ENCODE results near the gene CEP112. TPM values are rescaled to one million over a fixed set of nuclear protein-coding genes. Genes with fewer than 3 reads are reported as not detected.

The CEP112 gene
- total and polyA plus RNA-seq, 9 of the 15 experiments (the other 6 are each of a cell fraction or from before 2014, with no cell fraction given) = 0.84 TPM; not detected in 8

DNA sequence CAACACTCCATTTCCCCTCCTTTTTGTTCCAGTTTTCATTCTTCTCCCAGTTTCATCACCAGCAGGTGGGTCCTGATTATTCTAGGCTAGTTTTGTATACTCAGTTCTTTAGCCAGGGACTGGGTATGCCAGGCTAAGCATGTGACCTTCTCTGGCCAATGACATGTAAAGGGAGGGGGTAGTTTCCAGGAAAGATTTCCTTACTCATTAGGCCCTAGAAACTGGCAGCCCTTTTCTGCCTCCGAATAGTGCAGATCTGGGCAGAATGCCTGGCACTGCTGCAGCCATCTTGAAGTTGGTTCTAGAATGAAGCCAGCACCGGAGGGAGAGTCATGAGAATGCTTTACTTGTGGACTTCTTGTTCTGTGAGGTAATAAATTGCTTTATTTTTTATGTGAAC, 503.6 kb downstream of the CEP112 start:
- WGBS (ENCODE audit: insufficient coverage, low coverage, missing lambda C conversion rate) = 0% methylated on average over 2 of the region's 2 CpGs
- no peak overlapping the region for H3K27ac ChIP-seq (ENCODE audit: extremely low read depth, low read depth, low read length)
- no peaks in the 10 kb centered on the region for H3K4me1 ChIP-seq (replicated peaks in 1 of 2; ENCODE audit: control insufficient read depth in 2 of 2, insufficient read depth in 2 of 2, low read length in 2 of 2)
- no peak overlapping the region for H2AFZ ChIP-seq (ENCODE audit: low read depth, low read length)
- TF ChIP-seq GABPB1 (CRISPR knock-in tag; IDR thresholded peaks at IDR 0.05) = no peak
- no peak for TF ChIP-seq ZNF212 (CRISPR knock-in tag; IDR thresholded peaks at IDR 0.05)
- TF ChIP-seq ATF1 (CRISPR knock-in tag; IDR thresholded peaks at IDR 0.05) = no peak
- no peak for TF ChIP-seq ATF1 (tag; IDR thresholded peaks at IDR 0.05)
- no peak for TF ChIP-seq ILF3 (IDR thresholded peaks at IDR 0.05; ENCODE audit: borderline replicate concordance)
- H3K9me1 ChIP-seq (ENCODE audit: control insufficient read depth, insufficient read depth, low read length) = no peaks in the 10 kb centered on the region
- no peak overlapping the region for H3K4me2 ChIP-seq (ENCODE audit: insufficient read depth, low read length)
- no peak for DNase-seq (ENCODE audit: extremely low read depth in 1 of 4, low spot score in 3 of 4)
- no peaks in the 10 kb centered on the region for H4K20me1 ChIP-seq (replicated peaks; ENCODE audit: control insufficient read depth, insufficient read depth, low read length)
- H3K9me3 ChIP-seq (replicated peaks; ENCODE audit: control insufficient read depth, insufficient read depth, low read depth, low read length) = no peaks in the 10 kb centered on the region
- no peak overlapping the region for H3K4me3 ChIP-seq
- no peak overlapping the region for H3K9ac ChIP-seq (ENCODE audit: insufficient read depth in 1 of 2, low read depth in 2 of 2, low read length in 2 of 2)
- in situ Hi-C loops (cut with MboI) (no loop called here), intact Hi-C loops (cut with micrococcal nuclease) (no loop called here)
- peaks cover 0 to 5% of the 10 kb centered on the region in 2 experiments; a peak in 1 of 5 replicates for H3K27me3 ChIP-seq (ENCODE audit: control insufficient read depth in 2 of 2, insufficient read depth in 2 of 2, low read length in 2 of 2)
- no peak for FAIRE-seq
- ChIA-PET POLR2A (no interaction called here), CTCF (ENCODE audit: low intra/inter-chr PET ratio) (no interaction called here)
- H3K79me2 ChIP-seq (ENCODE audit: control insufficient read depth, insufficient read depth, low read length) = no peaks in the 10 kb centered on the region
- no peaks in the 10 kb centered on the region for H3K36me3 ChIP-seq (ENCODE audit: control insufficient read depth, insufficient read depth, low read length)
- no peak for ATAC-seq
- no TSS peak for BruUV-seq (replicated peaks)

GRCh38 chr17:65685110-65685509, 506.8 kb downstream of the CEP112 start:
- Histone ChIP-seq H3K27ac (ENCODE audit: extremely low read depth, low read depth, low read length) (no peak overlapping the region), H3K4me1 (replicated peaks in 1 of 2; ENCODE audit: control insufficient read depth in 2 of 2, insufficient read depth in 2 of 2, low read length in 2 of 2) (no peaks in the 10 kb centered on the region), H3K36me3 (ENCODE audit: control insufficient read depth, insufficient read depth, low read length) (no peaks in the 10 kb centered on the region), H3K27me3 (ENCODE audit: control insufficient read depth in 2 of 2, insufficient read depth in 2 of 2, low read length in 2 of 2) (no peaks in the 10 kb centered on the region; a peak in 1 of 5 replicates), H3K4me2 (ENCODE audit: insufficient read depth, low read length) (no peak overlapping the region), H3K9ac (ENCODE audit: insufficient read depth in 1 of 2, low read depth in 2 of 2, low read length in 2 of 2) (no peak overlapping the region), H3K9me1 (ENCODE audit: control insufficient read depth, insufficient read depth, low read length) (no peaks in the 10 kb centered on the region), H3K4me3 (no peak overlapping the region), H4K20me1 (replicated peaks; ENCODE audit: control insufficient read depth, insufficient read depth, low read length) (no peaks in the 10 kb centered on the region), H2AFZ (ENCODE audit: low read depth, low read length) (no peak overlapping the region), H3K9me3 (replicated peaks; ENCODE audit: control insufficient read depth, insufficient read depth, low read depth, low read length) (no peaks in the 10 kb centered on the region), H3K79me2 (ENCODE audit: control insufficient read depth, insufficient read depth, low read length) (no peaks in the 10 kb centered on the region)
- ChIA-PET POLR2A (no interaction called here), CTCF (ENCODE audit: low intra/inter-chr PET ratio) (no interaction called here)
- no peak for DNase-seq (ENCODE audit: extremely low read depth in 1 of 4, low spot score in 3 of 4)
- intact Hi-C loops (cut with micrococcal nuclease) = no loop called here
- in situ Hi-C loops (cut with MboI) = no loop called here
- no peak for FAIRE-seq
- no peak for ATAC-seq
- no TSS peak for BruUV-seq (replicated peaks)
- 0% methylated on average over 1 of the region's 1 CpG for WGBS (ENCODE audit: insufficient coverage, low coverage, missing lambda C conversion rate)
- TF ChIP-seq ZNF75A (CRISPR knock-in tag; IDR thresholded peaks at IDR 0.05) (no peak), ZBTB1 (CRISPR knock-in tag; IDR thresholded peaks at IDR 0.05; ENCODE audit: borderline replicate concordance, low read depth) (no peak), PHB2 (IDR thresholded peaks at IDR 0.05; ENCODE audit: low read depth) (no peak), PATZ1 (CRISPR knock-in tag; IDR thresholded peaks at IDR 0.05; ENCODE audit: borderline replicate concordance) (no peak), ZNF740 (CRISPR knock-in tag; IDR thresholded peaks at IDR 0.05) (no peak), ZNF740 (tag; IDR thresholded peaks at IDR 0.05) (no peak), HDAC1 (IDR thresholded peaks at IDR 0.05) (no peak)
- TF ChIP-seq, protein P1, sequence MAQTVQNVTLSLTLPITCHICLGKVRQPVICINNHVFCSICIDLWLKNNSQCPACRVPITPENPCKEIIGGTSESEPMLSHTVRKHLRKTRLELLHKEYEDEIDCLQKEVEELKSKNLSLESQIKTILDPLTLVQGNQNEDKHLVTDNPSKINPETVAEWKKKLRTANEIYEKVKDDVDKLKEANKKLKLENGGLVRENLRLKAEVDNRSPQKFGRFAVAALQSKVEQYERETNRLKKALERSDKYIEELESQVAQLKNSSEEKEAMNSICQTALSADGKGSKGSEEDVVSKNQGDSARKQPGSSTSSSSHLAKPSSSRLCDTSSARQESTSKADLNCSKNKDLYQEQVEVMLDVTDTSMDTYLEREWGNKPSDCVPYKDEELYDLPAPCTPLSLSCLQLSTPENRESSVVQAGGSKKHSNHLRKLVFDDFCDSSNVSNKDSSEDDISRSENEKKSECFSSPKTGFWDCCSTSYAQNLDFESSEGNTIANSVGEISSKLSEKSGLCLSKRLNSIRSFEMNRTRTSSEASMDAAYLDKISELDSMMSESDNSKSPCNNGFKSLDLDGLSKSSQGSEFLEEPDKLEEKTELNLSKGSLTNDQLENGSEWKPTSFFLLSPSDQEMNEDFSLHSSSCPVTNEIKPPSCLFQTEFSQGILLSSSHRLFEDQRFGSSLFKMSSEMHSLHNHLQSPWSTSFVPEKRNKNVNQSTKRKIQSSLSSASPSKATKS (CRISPR knock-in tag; IDR thresholded peaks at IDR 0.05) = no peak
